Dendritic cell treated with granulocyte-macrophage colony-stimulating factor and Interleukin-4, amounts not matched to agents 40 ng/mL and 50 ng/mL, for 4 days (primary cell): ENCODE results near the gene ITGA3.

Source experiments
- H3K27ac Mint-ChIP-seq: one replicate; pipeline ENCODE4 v1.8.0; 2022; ENCODE audit warnings: mild to moderate bottlenecking, mixed read lengths
- H3K27me3 Mint-ChIP-seq: one replicate; pipeline ENCODE4 v1.8.0; 2022; ENCODE audit warnings: mild to moderate bottlenecking, mixed read lengths
- H3K36me3 Mint-ChIP-seq: one replicate; pipeline ENCODE4 v1.8.0; 2022; ENCODE audit warnings: low read depth, mixed read lengths
- H3K4me1 Mint-ChIP-seq: one replicate; pipeline ENCODE4 v1.8.0; 2022; ENCODE audit warnings: low read depth, mixed read lengths
- H3K4me3 Mint-ChIP-seq: one replicate; pipeline ENCODE4 v1.8.0; 2022; ENCODE audit warnings: mild to moderate bottlenecking, moderate library complexity, mixed read lengths
- H3K9me3 Mint-ChIP-seq: one replicate; pipeline ENCODE4 v1.8.0; 2022; ENCODE audit warnings: mixed read lengths
- intact Hi-C: fragments of 100-400 bp; cut with micrococcal nuclease; formaldehyde crosslinking; loops from one replicate; pipeline ENCODE4 v1.15.0; 2022

ITGA3 gene

DNA sequence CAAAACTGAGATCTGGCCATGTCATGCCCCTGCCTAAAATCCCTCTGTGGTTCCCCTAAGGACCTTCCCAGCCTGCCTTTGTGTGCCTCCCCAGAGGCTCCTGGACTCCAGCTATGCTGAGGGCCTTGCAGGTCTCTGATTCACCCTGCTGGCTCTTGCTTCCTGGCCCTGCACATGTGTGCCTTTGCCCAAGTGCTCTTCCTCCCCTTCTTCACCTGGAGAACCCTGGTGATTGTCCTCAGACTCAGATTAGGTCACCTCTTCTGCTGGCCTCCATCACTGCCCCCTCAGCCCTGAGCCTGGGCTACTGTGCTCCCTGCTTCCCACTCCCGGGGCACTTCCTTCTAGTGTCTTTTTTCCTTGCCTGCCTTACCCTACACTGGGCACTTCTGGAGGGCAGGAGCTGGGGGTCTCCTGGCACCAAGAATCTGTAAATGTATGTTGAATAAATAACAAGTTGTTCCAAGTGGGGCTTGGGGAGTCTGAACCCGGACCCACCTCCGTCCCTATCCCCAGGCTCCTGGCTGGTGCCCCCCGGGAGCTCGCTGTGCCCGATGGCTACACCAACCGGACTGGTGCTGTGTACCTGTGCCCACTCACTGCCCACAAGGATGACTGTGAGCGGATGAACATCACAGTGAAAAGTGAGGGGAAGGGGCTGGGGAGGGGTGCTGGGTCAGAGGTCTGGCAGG is 7.8 kb downstream of the ITGA3 start:
- intact Hi-C loops, result no loop called here
- Mint-ChIP-seq H3K27ac (no peak overlapping the region), H3K4me3 (no peak overlapping the region), H3K4me1 (peaks cover 26% of the 10 kb centered on the region), H3K36me3 (no peaks in the 10 kb centered on the region), H3K27me3 (peaks cover 35% of the 10 kb centered on the region), H3K9me3 (no peaks in the 10 kb centered on the region)

DNA sequence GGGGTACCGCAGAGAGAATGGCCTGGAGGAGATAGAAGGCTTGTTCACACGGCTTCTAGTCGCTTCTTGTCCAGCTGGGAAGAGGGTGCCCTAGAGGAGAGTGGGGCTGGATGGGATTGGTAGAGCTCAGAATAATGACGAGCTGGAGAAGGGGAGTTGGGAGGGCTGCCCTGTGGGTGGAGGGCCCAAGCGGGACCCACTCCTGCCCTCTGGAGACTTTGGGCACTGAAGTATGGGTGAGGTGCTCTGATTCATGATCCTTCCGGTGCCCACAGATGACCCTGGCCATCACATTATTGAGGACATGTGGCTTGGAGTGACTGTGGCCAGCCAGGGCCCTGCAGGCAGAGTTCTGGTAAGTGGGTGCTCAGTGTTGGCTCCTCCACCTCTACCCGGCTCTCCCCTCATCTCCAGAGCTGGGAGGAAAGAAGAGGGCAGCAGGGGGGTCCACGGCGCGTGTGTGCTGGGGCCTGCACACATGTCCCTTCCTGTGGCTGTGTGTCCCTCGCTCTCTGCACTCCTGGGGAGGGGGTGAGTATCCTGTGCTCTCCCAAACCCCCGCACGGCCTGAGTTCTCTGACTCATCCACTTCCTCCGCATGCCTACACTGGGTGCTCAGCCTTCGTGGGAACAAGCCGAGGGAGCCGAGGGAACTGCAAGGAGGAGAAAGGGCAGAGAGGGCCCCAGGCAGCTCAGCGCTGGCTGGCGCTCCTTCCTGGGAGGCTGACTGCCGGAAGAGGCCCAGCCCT is 8.5 kb downstream of the ITGA3 start:
- intact Hi-C loops, result no loop called here
- no peak overlapping the region for H3K27ac Mint-ChIP-seq
- no peak overlapping the region for H3K4me3 Mint-ChIP-seq
- H3K9me3 Mint-ChIP-seq, result no peaks in the 10 kb centered on the region
- peaks cover 26% of the 10 kb centered on the region for H3K4me1 Mint-ChIP-seq
- no peaks in the 10 kb centered on the region for H3K36me3 Mint-ChIP-seq
- peaks cover 28% of the 10 kb centered on the region for H3K27me3 Mint-ChIP-seq

DNA sequence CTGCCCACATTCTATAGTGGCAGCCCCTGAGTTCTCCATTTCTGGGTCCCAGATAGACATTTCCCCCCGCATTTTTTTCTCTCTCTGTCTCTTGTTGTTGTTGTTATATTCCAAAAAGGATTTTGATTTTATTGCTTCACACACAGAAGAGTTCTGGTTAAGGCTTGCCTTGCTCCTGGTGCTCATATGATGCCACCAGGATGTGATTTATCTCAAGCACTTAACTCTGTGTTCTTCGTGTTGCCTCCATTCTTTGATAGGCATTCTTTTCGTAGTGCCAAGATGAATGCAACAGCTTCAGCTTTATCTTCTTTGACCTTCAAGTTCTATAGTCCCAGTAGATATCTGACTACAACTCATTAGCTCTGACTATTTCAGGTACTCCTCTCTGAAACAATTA is 9.1 kb downstream of the ITGA3 start:
- peaks cover 24% of the 10 kb centered on the region for H3K27me3 Mint-ChIP-seq
- H3K36me3 Mint-ChIP-seq, result no peaks in the 10 kb centered on the region
- peaks cover 26% of the 10 kb centered on the region for H3K4me1 Mint-ChIP-seq
- intact Hi-C loops, result no loop called here
- H3K9me3 Mint-ChIP-seq, result no peaks in the 10 kb centered on the region
- no peak overlapping the region for H3K4me3 Mint-ChIP-seq
- H3K27ac Mint-ChIP-seq, result no peak overlapping the region

DNA sequence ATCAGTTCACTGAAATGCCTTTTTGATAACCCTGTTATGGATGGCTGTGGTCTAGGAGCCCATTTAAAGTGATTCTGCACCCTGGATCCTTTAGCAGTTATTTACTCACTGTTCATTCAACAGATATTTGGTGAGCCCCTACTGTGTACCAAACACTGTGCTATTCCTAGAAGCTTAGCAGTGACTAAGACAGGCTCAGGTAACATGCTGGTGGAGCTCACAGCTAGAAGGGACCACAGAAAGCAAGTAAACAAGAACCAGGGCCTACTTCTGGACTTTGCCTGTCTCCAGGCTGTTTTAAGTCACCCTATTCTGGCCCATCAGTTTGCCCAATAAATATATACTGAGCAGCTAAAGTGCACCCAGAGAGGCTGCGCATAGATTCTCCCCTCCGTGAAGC is 11.1 kb downstream of the ITGA3 start:
- Mint-ChIP-seq H3K27me3 (peaks cover 20% of the 10 kb centered on the region), H3K4me1 (peaks cover 26% of the 10 kb centered on the region)

GRCh38 chr17:50067996-50068395 is 12.1 kb downstream of the ITGA3 start:
- peaks cover 21% of the 10 kb centered on the region for H3K4me1 Mint-ChIP-seq
- no peak overlapping the region for H3K4me3 Mint-ChIP-seq

More for the DNA sequence above, 11.1 kb downstream of the ITGA3 start:
- H3K9me3 Mint-ChIP-seq, result peaks cover 9% of the 10 kb centered on the region
- intact Hi-C loops, result no loop called here
- H3K36me3 Mint-ChIP-seq, result no peaks in the 10 kb centered on the region
- no peak overlapping the region for H3K27ac Mint-ChIP-seq
- H3K4me3 Mint-ChIP-seq, result no peak overlapping the region

DNA sequence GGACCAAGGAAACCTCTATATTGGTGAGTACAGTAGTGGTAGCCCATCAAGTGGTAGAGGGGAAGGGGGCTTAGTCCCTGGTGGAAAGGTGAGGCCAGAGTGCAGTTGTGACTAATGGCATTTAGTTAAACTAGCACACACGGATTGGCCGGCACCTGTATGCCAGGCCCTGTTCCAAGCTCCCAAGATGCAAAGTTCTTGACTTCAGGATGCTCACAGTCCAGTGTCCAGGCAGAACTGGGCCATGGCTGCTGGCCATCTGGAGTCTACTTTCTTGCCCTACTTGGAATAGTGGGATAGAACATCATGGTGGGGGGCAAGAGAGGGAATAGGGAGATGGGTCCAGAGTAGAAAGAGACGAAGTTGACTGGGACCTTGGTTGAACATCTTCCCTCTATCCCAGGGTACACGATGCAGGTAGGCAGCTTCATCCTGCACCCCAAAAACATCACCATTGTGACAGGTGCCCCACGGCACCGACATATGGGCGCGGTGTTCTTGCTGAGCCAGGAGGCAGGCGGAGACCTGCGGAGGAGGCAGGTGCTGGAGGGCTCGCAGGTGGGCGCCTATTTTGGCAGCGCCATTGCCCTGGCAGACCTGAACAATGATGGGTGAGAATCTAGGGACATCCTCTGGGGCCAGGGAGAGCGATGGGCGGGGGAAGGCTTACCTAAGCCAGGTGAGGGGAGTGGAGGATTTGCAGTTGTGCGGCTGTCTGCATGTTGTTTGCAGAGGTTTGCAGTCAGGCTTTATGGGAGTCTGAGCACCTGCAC is 15.2 kb downstream of the ITGA3 start:
- peaks cover 13% of the 10 kb centered on the region for H3K27me3 Mint-ChIP-seq
- H3K36me3 Mint-ChIP-seq, result no peaks in the 10 kb centered on the region
- intact Hi-C loops, result no loop called here
- H3K4me3 Mint-ChIP-seq, result no peak overlapping the region
- H3K9me3 Mint-ChIP-seq, result peaks cover 9% of the 10 kb centered on the region
- no peak overlapping the region for H3K27ac Mint-ChIP-seq
- no peaks in the 10 kb centered on the region for H3K4me1 Mint-ChIP-seq

More at GRCh38 chr17:50067996-50068395, 12.1 kb downstream of the ITGA3 start:
- Mint-ChIP-seq H3K27me3 (peaks cover 20% of the 10 kb centered on the region), H3K9me3 (peaks cover 9% of the 10 kb centered on the region), H3K27ac (no peak overlapping the region), H3K36me3 (no peaks in the 10 kb centered on the region)
- intact Hi-C loops, result no loop called here

GRCh38 chr17:50071692-50072091 is 15.8 kb downstream of the ITGA3 start:
- Mint-ChIP-seq H3K27ac (no peak overlapping the region), H3K4me1 (no peaks in the 10 kb centered on the region), H3K27me3 (peaks cover 11% of the 10 kb centered on the region), H3K36me3 (no peaks in the 10 kb centered on the region), H3K9me3 (peaks cover 9% of the 10 kb centered on the region), H3K4me3 (no peak overlapping the region)
- intact Hi-C loops, result no loop called here

DNA sequence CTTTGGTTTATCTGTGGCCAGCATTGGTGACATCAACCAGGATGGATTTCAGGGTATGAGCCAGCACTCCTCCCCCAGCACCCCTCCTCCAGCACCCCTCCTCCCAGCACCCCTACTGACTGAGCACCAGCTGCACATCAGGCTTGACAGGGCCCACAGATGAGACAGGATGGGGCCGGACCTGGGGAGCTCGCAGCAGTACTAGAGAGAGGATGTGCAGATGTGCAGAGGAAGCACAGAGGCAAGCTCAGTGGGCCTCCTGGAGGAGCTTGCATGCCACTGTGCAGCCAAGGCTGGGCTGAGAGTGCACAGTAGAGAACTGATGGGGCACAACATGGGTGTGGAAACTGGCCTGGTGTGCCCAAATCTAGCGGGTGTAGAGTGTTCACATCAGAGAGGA is 16.2 kb downstream of the ITGA3 start:
- Mint-ChIP-seq H3K36me3 (no peaks in the 10 kb centered on the region), H3K27me3 (peaks cover 14% of the 10 kb centered on the region), H3K4me3 (no peak overlapping the region), H3K27ac (no peak overlapping the region), H3K4me1 (no peaks in the 10 kb centered on the region), H3K9me3 (peaks cover 9% of the 10 kb centered on the region)
- intact Hi-C loops, result no loop called here

- Mint-ChIP-seq H3K36me3 (no peaks in the 10 kb centered on the region), H3K4me1 (no peaks in the 10 kb centered on the region), H3K27ac (no peak overlapping the region), H3K9me3 (peaks cover 9% of the 10 kb centered on the region), H3K4me3 (no peak overlapping the region), H3K27me3 (peaks cover 16% of the 10 kb centered on the region)
- intact Hi-C loops, result no loop called here
Measured at GRCh38 chr17:50072925-50073324, 17.0 kb downstream of the ITGA3 start.

- no peak overlapping the region for H3K27ac Mint-ChIP-seq
- H3K9me3 Mint-ChIP-seq, result peaks cover 9% of the 10 kb centered on the region
- H3K4me1 Mint-ChIP-seq, result no peaks in the 10 kb centered on the region
- peaks cover 16% of the 10 kb centered on the region for H3K27me3 Mint-ChIP-seq
- no peak overlapping the region for H3K4me3 Mint-ChIP-seq
- no peaks in the 10 kb centered on the region for H3K36me3 Mint-ChIP-seq
- intact Hi-C loops, result no loop called here
Measured at GRCh38 chr17:50074227-50074626, 18.3 kb downstream of the ITGA3 start.

DNA sequence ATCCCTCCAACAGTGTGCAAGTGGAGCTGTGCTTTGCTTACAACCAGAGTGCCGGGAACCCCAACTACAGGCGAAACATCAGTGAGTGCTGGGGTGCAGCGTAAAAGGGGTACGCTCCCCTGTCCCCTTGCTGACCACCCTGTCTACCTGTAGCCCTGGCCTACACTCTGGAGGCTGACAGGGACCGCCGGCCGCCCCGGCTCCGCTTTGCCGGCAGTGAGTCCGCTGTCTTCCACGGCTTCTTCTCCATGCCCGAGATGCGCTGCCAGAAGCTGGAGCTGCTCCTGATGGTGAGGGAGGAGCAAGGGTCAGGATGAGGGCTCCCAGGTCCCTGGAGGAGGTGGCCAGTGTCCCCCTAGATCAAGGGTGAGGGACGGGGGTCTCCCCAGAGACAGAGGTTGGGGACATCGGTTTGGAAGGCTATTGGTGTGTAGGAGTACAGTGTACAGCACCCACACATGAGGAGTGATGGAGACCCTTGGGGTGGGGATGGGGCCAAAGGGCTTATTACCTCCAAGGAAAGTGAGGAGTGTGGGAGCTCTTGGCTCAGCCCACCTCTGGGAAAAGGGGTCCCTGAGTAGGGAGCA is 19.6 kb downstream of the ITGA3 start:
- H3K4me1 Mint-ChIP-seq, result no peaks in the 10 kb centered on the region
- peaks cover 14% of the 10 kb centered on the region for H3K27me3 Mint-ChIP-seq
- H3K36me3 Mint-ChIP-seq, result no peaks in the 10 kb centered on the region
- H3K9me3 Mint-ChIP-seq, result peaks cover 9% of the 10 kb centered on the region
- H3K27ac Mint-ChIP-seq, result no peak overlapping the region
- intact Hi-C loops, result no loop called here
- no peak overlapping the region for H3K4me3 Mint-ChIP-seq

GRCh38 chr17:50076221-50076590 is 20.3 kb downstream of the ITGA3 start:
- peaks cover 6% of the 10 kb centered on the region for H3K9me3 Mint-ChIP-seq
- no peak overlapping the region for H3K4me3 Mint-ChIP-seq
- intact Hi-C loops, result no loop called here
- peaks cover 11% of the 10 kb centered on the region for H3K27me3 Mint-ChIP-seq
- H3K27ac Mint-ChIP-seq, result no peak overlapping the region
- H3K36me3 Mint-ChIP-seq, result no peaks in the 10 kb centered on the region
- H3K4me1 Mint-ChIP-seq, result no peaks in the 10 kb centered on the region

- Mint-ChIP-seq H3K27me3 (peaks cover 9% of the 10 kb centered on the region), H3K36me3 (no peaks in the 10 kb centered on the region), H3K4me3 (no peak overlapping the region), H3K27ac (no peak overlapping the region), H3K9me3 (peaks cover under 1% of the 10 kb centered on the region), H3K4me1 (no peaks in the 10 kb centered on the region)
- intact Hi-C loops, result no loop called here
Measured at GRCh38 chr17:50076591-50077235, 20.8 kb downstream of the ITGA3 start.
